HEK293 (cell line): Measurements from ENCODE around the gene SLC12A8.

Experiments used
- YY1 ChIP-seq: fragments of 450-650 bp; formaldehyde crosslinking; IDR thresholded peaks from 2 replicates; pipeline ENCODE4 v1.5.1; 2018; ENCODE audit warnings: missing biosample characterization, missing genetic modification characterization
- ZNF473 ChIP-seq: fragments of 450-650 bp; formaldehyde crosslinking; IDR thresholded peaks from 2 replicates; pipeline ENCODE4 v1.5.1; 2017; ENCODE audit warnings: missing biosample characterization, missing genetic modification characterization
- ZNF707 ChIP-seq: fragments of 450-650 bp; formaldehyde crosslinking; IDR thresholded peaks from 2 replicates; pipeline ENCODE4 v1.5.1; 2016; ENCODE audit warnings: missing biosample characterization, missing genetic modification characterization
- TF ChIP-seq, protein P1 (sequence below): fragments of 450-650 bp; formaldehyde crosslinking; IDR thresholded peaks from 2 replicates; pipeline ENCODE4 v1.5.1; 2016; ENCODE audit warnings: missing biosample characterization, missing genetic modification characterization
- TF ChIP-seq, protein P2 (sequence below): fragments of 450-650 bp; formaldehyde crosslinking; IDR thresholded peaks from 2 replicates; pipeline ENCODE4 v1.5.1; 2017; ENCODE audit warnings: missing biosample characterization, missing genetic modification characterization
- TF ChIP-seq, protein P3 (sequence below): fragments of 450-650 bp; formaldehyde crosslinking; IDR thresholded peaks from 2 replicates; pipeline ENCODE4 v1.5.1; 2016; ENCODE audit warnings: missing biosample characterization, missing genetic modification characterization

DNA sequence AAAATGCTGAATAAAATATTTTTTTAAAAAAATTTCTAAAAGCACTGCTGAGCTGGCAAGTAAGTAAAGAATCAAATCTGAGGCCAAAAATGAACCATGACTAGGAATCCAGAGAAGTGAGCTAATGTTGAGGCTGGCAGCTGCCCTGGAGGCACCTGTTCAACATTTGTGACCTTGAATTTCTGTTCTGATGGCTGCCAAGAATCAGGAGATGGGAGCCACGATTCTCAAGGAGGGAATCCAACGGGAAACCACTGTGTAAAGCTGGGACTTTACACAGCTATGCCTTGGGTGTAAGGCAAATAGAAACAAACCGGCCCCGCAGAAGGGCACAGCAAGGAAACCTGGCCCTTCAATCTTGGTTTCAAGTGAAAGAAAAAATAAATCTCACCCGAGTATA, 179.4 kb downstream of the SLC12A8 start:
- TF ChIP-seq, protein P1, sequence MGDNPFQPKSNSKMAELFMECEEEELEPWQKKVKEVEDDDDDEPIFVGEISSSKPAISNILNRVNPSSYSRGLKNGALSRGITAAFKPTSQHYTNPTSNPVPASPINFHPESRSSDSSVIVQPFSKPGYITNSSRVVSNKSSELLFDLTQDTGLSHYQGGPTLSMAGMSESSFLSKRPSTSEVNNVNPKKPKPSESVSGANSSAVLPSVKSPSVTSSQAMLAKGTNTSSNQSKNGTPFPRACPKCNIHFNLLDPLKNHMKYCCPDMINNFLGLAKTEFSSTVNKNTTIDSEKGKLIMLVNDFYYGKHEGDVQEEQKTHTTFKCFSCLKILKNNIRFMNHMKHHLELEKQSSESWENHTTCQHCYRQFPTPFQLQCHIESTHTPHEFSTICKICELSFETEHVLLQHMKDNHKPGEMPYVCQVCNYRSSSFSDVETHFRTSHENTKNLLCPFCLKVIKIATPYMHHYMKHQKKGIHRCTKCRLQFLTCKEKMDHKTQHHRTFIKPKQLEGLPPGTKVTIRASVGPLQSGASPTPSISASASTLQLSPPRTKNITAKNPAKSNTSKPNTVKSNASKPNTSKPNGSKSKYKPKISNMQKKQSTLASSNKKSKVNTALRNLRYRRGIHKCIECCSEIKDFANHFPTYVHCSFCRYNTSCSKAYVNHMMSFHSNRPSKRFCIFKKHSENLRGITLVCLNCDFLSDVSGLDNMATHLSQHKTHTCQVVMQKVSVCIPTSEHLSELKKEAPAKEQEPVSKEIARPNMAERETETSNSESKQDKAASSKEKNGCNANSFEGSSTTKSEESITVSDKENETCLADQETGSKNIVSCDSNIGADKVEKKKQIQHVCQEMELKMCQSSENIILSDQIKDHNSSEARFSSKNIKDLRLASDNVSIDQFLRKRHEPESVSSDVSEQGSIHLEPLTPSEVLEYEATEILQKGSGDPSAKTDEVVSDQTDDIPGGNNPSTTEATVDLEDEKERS (tag by site-specific recombination) = no peak
- no peak for TF ChIP-seq YY1 (tag by site-specific recombination)
- no peak for TF ChIP-seq ZNF473
- TF ChIP-seq, protein P2, sequence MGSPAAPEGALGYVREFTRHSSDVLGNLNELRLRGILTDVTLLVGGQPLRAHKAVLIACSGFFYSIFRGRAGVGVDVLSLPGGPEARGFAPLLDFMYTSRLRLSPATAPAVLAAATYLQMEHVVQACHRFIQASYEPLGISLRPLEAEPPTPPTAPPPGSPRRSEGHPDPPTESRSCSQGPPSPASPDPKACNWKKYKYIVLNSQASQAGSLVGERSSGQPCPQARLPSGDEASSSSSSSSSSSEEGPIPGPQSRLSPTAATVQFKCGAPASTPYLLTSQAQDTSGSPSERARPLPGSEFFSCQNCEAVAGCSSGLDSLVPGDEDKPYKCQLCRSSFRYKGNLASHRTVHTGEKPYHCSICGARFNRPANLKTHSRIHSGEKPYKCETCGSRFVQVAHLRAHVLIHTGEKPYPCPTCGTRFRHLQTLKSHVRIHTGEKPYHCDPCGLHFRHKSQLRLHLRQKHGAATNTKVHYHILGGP = no peak
- TF ChIP-seq ZNF707 (tag by site-specific recombination) = no peak
- TF ChIP-seq, protein P3, sequence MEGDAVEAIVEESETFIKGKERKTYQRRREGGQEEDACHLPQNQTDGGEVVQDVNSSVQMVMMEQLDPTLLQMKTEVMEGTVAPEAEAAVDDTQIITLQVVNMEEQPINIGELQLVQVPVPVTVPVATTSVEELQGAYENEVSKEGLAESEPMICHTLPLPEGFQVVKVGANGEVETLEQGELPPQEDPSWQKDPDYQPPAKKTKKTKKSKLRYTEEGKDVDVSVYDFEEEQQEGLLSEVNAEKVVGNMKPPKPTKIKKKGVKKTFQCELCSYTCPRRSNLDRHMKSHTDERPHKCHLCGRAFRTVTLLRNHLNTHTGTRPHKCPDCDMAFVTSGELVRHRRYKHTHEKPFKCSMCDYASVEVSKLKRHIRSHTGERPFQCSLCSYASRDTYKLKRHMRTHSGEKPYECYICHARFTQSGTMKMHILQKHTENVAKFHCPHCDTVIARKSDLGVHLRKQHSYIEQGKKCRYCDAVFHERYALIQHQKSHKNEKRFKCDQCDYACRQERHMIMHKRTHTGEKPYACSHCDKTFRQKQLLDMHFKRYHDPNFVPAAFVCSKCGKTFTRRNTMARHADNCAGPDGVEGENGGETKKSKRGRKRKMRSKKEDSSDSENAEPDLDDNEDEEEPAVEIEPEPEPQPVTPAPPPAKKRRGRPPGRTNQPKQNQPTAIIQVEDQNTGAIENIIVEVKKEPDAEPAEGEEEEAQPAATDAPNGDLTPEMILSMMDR = no peak
